Activated CD8-positive, alpha-beta T cell treated with anti-CD3 and anti-CD28 coated beads for 36 hours (primary cell): Measurements from ENCODE around the gene ABHD14A. TPM values are rescaled to one million over a fixed set of nuclear protein-coding genes. Genes with fewer than 3 reads are reported as not detected.
A peak's percentile ranks its signal among the peaks of the same experiment; 100 is the strongest.

ENCODE experiments used
- ATAC-seq: fragments of 200-7000 bp; cut with Tn5 transposase; one replicate; pipeline ENCODE4 v1.10.0; 2021; ENCODE audit warnings: mild to moderate bottlenecking, moderate library complexity
- CTCF ChIA-PET: fragments of 350-600 bp; sonication (Branson Sonifier 250); formaldehyde crosslinking; loops from one replicate; lab custom pipeline; 2021; ENCODE audit warnings: antibody characterized with exemption; lab: Charles Lee
- POLR2A ChIA-PET: fragments of 350-600 bp; sonication (Branson Sonifier 250); formaldehyde crosslinking; loops from one replicate; lab custom pipeline; 2021; ENCODE audit warnings: antibody characterized with exemption; lab: Charles Lee
- DNase-seq: peaks from one replicate; pipeline ENCODE4 v3.0.0-alpha.2; 2020
- H3K27ac Mint-ChIP-seq: one replicate; pipeline ENCODE4 v1.8.0; 2021; ENCODE audit warnings: mild to moderate bottlenecking, mixed read lengths
- H3K27me3 Mint-ChIP-seq: one replicate; pipeline ENCODE4 v1.8.0; 2021; ENCODE audit warnings: mixed read lengths
- H3K36me3 Mint-ChIP-seq: one replicate; pipeline ENCODE4 v1.8.0; 2021; ENCODE audit warnings: low read depth, mixed read lengths
- H3K4me1 Mint-ChIP-seq: one replicate; pipeline ENCODE4 v1.8.0; 2021; ENCODE audit warnings: low read depth, mixed read lengths
- H3K4me3 Mint-ChIP-seq: one replicate; pipeline ENCODE4 v1.8.0; 2021; ENCODE audit warnings: mild to moderate bottlenecking, moderate library complexity, mixed read lengths
- H3K9me3 Mint-ChIP-seq: one replicate; pipeline ENCODE4 v1.8.0; 2021; ENCODE audit warnings: mixed read lengths
- CTCF ChIP-seq: fragments of 200-600 bp; IDR thresholded peaks from one replicate; pipeline ENCODE4 v1.8.0; 2022; ENCODE audit warnings: antibody characterized with exemption, mild to moderate bottlenecking
- intact Hi-C: fragments of 100-400 bp; cut with micrococcal nuclease; formaldehyde crosslinking; loops from one replicate; pipeline ENCODE4 v1.10.0; 2022
- total RNA-seq, 2 experiments: library from RNA; stranded (reverse); gene quantifications; one replicate each; pipeline ENCODE4 v1.2.3, GENCODE V29; 2021

The ABHD14A gene
- total RNA-seq, 2 experiments from 2014 or later: 8.9 to 9.5 TPM

GRCh38 chr3:51964521-51964920 lies 10.3 kb upstream of the ABHD14A start:
- DNase-seq (no peak), ATAC-seq (no peak)
- ChIA-PET POLR2A (interaction anchor here (1.2 to 2.0 kb wide), 4 partner anchors 9 to 31 kb away, joined by 3 to 6 read pairs (median 4); partner anchors contain the start of genes ABHD14B and GPR62), CTCF (interaction anchor here (1.1 to 2.7 kb wide), 3 partner anchors 9 to 165 kb away, joined by 3 to 12 read pairs (median 6); partner anchors contain the start of genes ABHD14B and PARP3)
- Mint-ChIP-seq H3K4me1 (peaks cover 9% of the 10 kb centered on the region), H3K9me3 (no peaks in the 10 kb centered on the region), H3K27me3 (no peaks in the 10 kb centered on the region), H3K36me3 (no peaks in the 10 kb centered on the region), H3K27ac (no peak overlapping the region), H3K4me3 (no peak overlapping the region)
- intact Hi-C loops: no loop called here
- no peak for TF ChIP-seq CTCF

- no peak for ATAC-seq
- no peak for DNase-seq
- Mint-ChIP-seq H3K27ac (no peak overlapping the region), H3K36me3 (no peaks in the 10 kb centered on the region), H3K4me3 (peak overlapping the region; percentile 24), H3K9me3 (no peaks in the 10 kb centered on the region), H3K4me1 (peaks cover 9% of the 10 kb centered on the region), H3K27me3 (no peaks in the 10 kb centered on the region)
- ChIA-PET CTCF (interaction anchor here (1.0 to 3.3 kb wide), 5 partner anchors 8 to 25 kb away, joined by 4 to 14 read pairs (median 6); partner anchors contain the start of genes ABHD14B, PARP3 and RRP9), POLR2A (interaction anchor here (1.0 to 2.0 kb wide), 5 partner anchors 10 to 29 kb away, joined by 3 to 6 read pairs (median 4); partner anchors contain the start of genes GPR62, PARP3 and RRP9)
- no peak for TF ChIP-seq CTCF
- intact Hi-C loops: no loop called here
Observed at GRCh38 chr3:51966016-51966415, 8.8 kb upstream of the ABHD14A start.

- H3K27me3 Mint-ChIP-seq: no peaks in the 10 kb centered on the region
- ChIA-PET CTCF (interaction anchor here (1.4 to 3.3 kb wide), 2 partner anchors 9 to 24 kb away, joined by 5 to 14 read pairs; partner anchors contain the start of genes PARP3 and RRP9), POLR2A (interaction anchor here (2.0 kb wide), 1 partner anchor 11 kb away, joined by 6 read pairs; the partner anchor contains the start of gene GPR62)
- peak overlapping the region; percentile 69 for H3K4me3 Mint-ChIP-seq
- peak overlapping the region; percentile 11 for H3K27ac Mint-ChIP-seq
- H3K4me1 Mint-ChIP-seq: peaks cover 11% of the 10 kb centered on the region
- H3K9me3 Mint-ChIP-seq: no peaks in the 10 kb centered on the region
- intact Hi-C loops: no loop called here
- ATAC-seq: no peak
- DNase-seq: no peak
- TF ChIP-seq CTCF: no peak
- H3K36me3 Mint-ChIP-seq: no peaks in the 10 kb centered on the region
Observed at GRCh38 chr3:51966486-51966885, 8.4 kb upstream of the ABHD14A start.

GRCh38 chr3:51966922-51967383 lies 7.9 kb upstream of the ABHD14A start:
- no peaks in the 10 kb centered on the region for H3K27me3 Mint-ChIP-seq
- H3K36me3 Mint-ChIP-seq: no peaks in the 10 kb centered on the region
- peak overlapping the region; percentile 11 for H3K27ac Mint-ChIP-seq
- POLR2A ChIA-PET: no interaction called here
- peak overlapping the region; percentile 69 for H3K4me3 Mint-ChIP-seq
- H3K4me1 Mint-ChIP-seq: peaks cover 14% of the 10 kb centered on the region
- CTCF ChIA-PET: interaction anchor here (1.4 to 3.3 kb wide), 3 partner anchors 9 to 25 kb away, joined by 5 to 14 read pairs (median 6); partner anchors contain the start of genes PARP3 and RRP9
- H3K9me3 Mint-ChIP-seq: no peaks in the 10 kb centered on the region
- DNase-seq: no peak
- TF ChIP-seq CTCF: no peak
- intact Hi-C loops: no loop called here
- peak; percentile 65 for ATAC-seq
